Osteoblast (primary cell): ENCODE results near the gene EHD1. TPM values are rescaled to one million over a fixed set of nuclear protein-coding genes. Genes with fewer than 3 reads are reported as not detected.
A peak's percentile ranks its signal among the peaks of the same experiment; 100 is the strongest.

ENCODE experiments used
- DNase-seq: peaks from one replicate; pipeline ENCODE4 v3.0.0; 2011; ENCODE audit warnings: low spot score, mixed read lengths; ENCODE audit not compliant: insufficient read length; ENCODE audit errors: missing footprints
- H2AFZ ChIP-seq: 2 replicates; pipeline ENCODE4 v1.6.0; 2011; ENCODE audit warnings: mild to moderate bottlenecking, low read length
- H3K27ac ChIP-seq: 2 replicates; pipeline ENCODE4 v1.5.1; 2011; ENCODE audit warnings: mild to moderate bottlenecking, low read depth, low read length, moderate library complexity
- H3K27me3 ChIP-seq: 2 replicates; pipeline ENCODE4 v1.6.0; 2012; ENCODE audit warnings: mild to moderate bottlenecking, control low read depth, inconsistent platforms, low read length, moderate library complexity; ENCODE audit not compliant: insufficient read depth
- H3K36me3 ChIP-seq: 2 replicates; pipeline ENCODE4 v1.5.1; 2011; ENCODE audit warnings: mild to moderate bottlenecking, low read length, control low read depth, moderate library complexity; ENCODE audit not compliant: insufficient read depth
- H3K4me1 ChIP-seq: 2 replicates; pipeline ENCODE4 v1.5.1; 2011; ENCODE audit warnings: mild to moderate bottlenecking, low read length, control low read depth, moderate library complexity; ENCODE audit not compliant: insufficient read depth
- H3K4me2 ChIP-seq: 2 replicates; pipeline ENCODE4 v1.6.0; 2011; ENCODE audit warnings: mild to moderate bottlenecking, low read length; ENCODE audit not compliant: insufficient read depth
- H3K4me3 ChIP-seq: fragments of 200-600 bp; sonication (generic); 3 replicates; pipeline ENCODE4 v1.5.1; 2012; ENCODE audit warnings: mild to moderate bottlenecking, low read length, inconsistent platforms; ENCODE audit not compliant: insufficient read depth
- H3K79me2 ChIP-seq: 2 replicates; pipeline ENCODE4 v1.6.0; 2012; ENCODE audit warnings: mild to moderate bottlenecking, low read length, control low read depth, inconsistent platforms; ENCODE audit not compliant: insufficient read depth
- H3K9me3 ChIP-seq: 2 replicates; pipeline ENCODE4 v1.5.1; 2011; ENCODE audit warnings: low read depth, low read length, control low read depth
- H4K20me1 ChIP-seq: 2 replicates; pipeline ENCODE4 v1.6.0; 2012; ENCODE audit warnings: mild to moderate bottlenecking, low read length, control low read depth; ENCODE audit not compliant: insufficient read depth
- CTCF ChIP-seq: IDR thresholded peaks from 2 replicates; pipeline ENCODE4 v1.5.1; 2011; ENCODE audit warnings: mild to moderate bottlenecking, low read depth, low read length, moderate library complexity; ENCODE audit errors: extremely low read depth
- total RNA-seq: library from RNA; depleted of rRNA; stranded (reverse); fragments of >200 nt; gene quantifications from 2 replicates; pipeline ENCODE4 v1.2.3, GENCODE V29; 2012

The EHD1 gene
- total RNA-seq, 1 donor: 51.4 TPM

GRCh38 chr11:64902102-64902900, 23.9 kb upstream of the EHD1 start:
- DNase-seq: peak; percentile 65
- Histone ChIP-seq H3K27ac (no peak overlapping the region), H3K4me1 (no peaks in the 10 kb centered on the region), H2AFZ (no peak overlapping the region), H3K36me3 (peaks cover 24% of the 10 kb centered on the region), H3K9me3 (no peaks in the 10 kb centered on the region), H3K27me3 (no peaks in the 10 kb centered on the region), H3K79me2 (no peaks in the 10 kb centered on the region), H3K4me3 (no peak overlapping the region), H3K4me2 (no peak overlapping the region), H4K20me1 (no peaks in the 10 kb centered on the region)
- no peak for TF ChIP-seq CTCF

- H4K20me1 ChIP-seq: no peaks in the 10 kb centered on the region
- H3K27ac ChIP-seq: no peak overlapping the region
- no peaks in the 10 kb centered on the region for H3K27me3 ChIP-seq
- H3K36me3 ChIP-seq: peaks cover 24% of the 10 kb centered on the region
- peak; percentile 58 for DNase-seq
- no peak overlapping the region for H3K4me2 ChIP-seq
- H3K79me2 ChIP-seq: no peaks in the 10 kb centered on the region
- H3K4me3 ChIP-seq: no peak overlapping the region
- H2AFZ ChIP-seq: no peak overlapping the region
- TF ChIP-seq CTCF: no peak
- H3K9me3 ChIP-seq: no peaks in the 10 kb centered on the region
- H3K4me1 ChIP-seq: no peaks in the 10 kb centered on the region
These were observed 22.4 kb upstream of the EHD1 start for GRCh38 chr11:64900774-64901173.

- Histone ChIP-seq H3K4me2 (no peak overlapping the region), H3K27ac (no peak overlapping the region), H3K79me2 (no peaks in the 10 kb centered on the region), H3K9me3 (no peaks in the 10 kb centered on the region), H3K27me3 (no peaks in the 10 kb centered on the region), H4K20me1 (no peaks in the 10 kb centered on the region), H2AFZ (no peak overlapping the region), H3K4me1 (no peaks in the 10 kb centered on the region), H3K4me3 (no peak overlapping the region), H3K36me3 (peaks cover 19% of the 10 kb centered on the region)
- no peak for TF ChIP-seq CTCF
- peak; percentile 73 for DNase-seq
These were observed 21.9 kb upstream of the EHD1 start for GRCh38 chr11:64900263-64900678.

- TF ChIP-seq CTCF: no peak
- Histone ChIP-seq H3K9me3 (no peaks in the 10 kb centered on the region), H3K27ac (no peak overlapping the region), H2AFZ (no peak overlapping the region), H4K20me1 (no peaks in the 10 kb centered on the region), H3K4me1 (no peaks in the 10 kb centered on the region), H3K79me2 (no peaks in the 10 kb centered on the region), H3K4me3 (no peak overlapping the region), H3K27me3 (no peaks in the 10 kb centered on the region), H3K4me2 (no peak overlapping the region), H3K36me3 (peaks cover 23% of the 10 kb centered on the region)
- DNase-seq: peak; percentile 48
These were observed 20.1 kb upstream of the EHD1 start for GRCh38 chr11:64898541-64898940.
